NCI-H1105 treated with DMSO at 0.1 percent for 48 hours (cell line): Measurements from ENCODE around the gene EVX2.

Source experiments
- DNase-seq: peaks from one replicate; lab custom pipeline; 2025; lab: John Stamatoyannopoulos, UW

The EVX2 gene

GRCh38 chr2:176107731-176108181, 24.0 kb upstream of the EVX2 start:
- no peak for DNase-seq

- peak; percentile 89 for DNase-seq
Observed at GRCh38 chr2:176106581-176107539, 23.1 kb upstream of the EVX2 start, which contains the start of gene HOXD11. Gene HOXD11, plus strand, starts transcription at chr2:176107280. Its CDS starts 76 bp downstream, at chr2:176107356.

DNA sequence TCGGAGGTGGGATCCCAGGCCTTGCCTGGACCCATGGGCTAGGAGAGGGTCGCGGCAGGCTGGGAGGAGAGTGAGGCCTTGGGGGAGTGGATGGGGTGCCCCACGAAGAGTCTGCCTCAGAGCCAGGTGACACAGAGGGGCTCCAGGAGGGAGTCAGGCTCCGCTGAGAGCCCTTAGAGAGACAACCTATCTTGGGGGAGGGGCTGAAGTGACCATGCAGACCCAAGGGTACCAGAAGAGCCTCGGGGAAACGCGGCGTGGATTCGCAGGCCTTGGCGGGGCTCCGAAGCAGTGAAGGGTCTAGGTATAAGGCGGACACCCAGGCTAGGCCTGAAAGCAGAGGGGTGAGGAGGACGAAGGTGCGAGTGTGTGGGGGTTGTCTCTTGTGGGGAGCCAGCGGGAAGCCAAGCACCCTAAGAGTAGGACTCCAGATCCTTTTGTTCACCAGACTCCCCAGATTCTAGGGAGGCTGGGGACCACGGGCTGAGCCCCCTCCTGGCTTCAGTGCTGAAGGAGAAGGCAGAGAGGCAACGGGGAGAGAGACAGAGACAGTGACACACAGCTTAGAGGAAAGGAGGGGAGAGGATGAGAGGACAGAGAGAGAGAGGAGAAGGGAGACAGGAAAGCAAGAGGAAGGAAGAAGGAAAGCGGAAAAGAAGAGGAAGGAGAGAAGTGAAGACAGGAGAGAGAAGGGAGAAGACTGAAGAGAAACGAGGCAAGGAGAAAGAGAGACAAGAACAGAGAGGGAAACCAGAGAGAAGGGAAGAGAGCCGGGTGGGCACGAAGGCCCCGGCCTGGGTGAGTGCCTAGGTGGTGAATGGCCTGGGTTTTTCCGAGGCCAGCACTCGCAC, 22.2 kb upstream of the EVX2 start:
- no peak for DNase-seq

GRCh38 chr2:176105078-176105729, 21.4 kb upstream of the EVX2 start:
- no peak for DNase-seq

DNA sequence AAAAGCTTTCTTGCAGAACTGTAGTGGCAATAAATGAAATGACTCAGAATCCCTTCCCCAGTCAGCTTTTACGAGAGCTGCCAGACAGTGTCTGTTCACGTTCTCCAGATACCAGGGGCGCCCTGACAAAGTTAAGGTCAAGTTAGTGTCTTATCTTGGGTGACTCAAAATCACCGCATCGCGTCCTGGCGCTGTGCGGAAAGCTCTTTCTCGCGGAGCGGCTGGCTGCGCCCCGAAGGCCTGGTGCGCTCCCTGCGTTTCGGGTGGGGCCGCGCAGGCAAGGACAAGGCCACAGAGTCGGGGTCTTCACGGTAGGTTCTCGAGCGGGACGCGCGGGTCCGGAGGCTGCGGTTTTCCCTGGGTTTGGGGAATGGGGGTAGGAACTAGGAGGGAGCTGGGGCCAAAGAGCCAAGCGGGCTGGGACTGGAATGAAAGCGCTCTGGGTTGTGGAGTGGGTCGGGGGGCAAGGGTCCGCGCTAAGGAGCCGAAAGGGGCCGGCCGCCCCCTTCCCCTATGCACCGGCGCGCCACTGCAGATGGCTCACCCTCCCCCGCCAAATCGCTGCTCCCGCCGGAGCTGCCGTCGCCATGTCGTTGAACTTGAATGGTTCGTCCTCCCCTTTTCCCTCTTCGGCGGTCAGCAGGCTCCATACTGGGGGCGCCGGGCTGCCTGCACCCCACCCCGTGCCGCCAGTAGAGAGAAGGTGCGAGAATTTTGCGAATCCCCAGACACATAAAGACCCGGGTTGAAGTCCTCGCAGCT, 20.7 kb upstream of the EVX2 start:
- no peak for DNase-seq

DNA sequence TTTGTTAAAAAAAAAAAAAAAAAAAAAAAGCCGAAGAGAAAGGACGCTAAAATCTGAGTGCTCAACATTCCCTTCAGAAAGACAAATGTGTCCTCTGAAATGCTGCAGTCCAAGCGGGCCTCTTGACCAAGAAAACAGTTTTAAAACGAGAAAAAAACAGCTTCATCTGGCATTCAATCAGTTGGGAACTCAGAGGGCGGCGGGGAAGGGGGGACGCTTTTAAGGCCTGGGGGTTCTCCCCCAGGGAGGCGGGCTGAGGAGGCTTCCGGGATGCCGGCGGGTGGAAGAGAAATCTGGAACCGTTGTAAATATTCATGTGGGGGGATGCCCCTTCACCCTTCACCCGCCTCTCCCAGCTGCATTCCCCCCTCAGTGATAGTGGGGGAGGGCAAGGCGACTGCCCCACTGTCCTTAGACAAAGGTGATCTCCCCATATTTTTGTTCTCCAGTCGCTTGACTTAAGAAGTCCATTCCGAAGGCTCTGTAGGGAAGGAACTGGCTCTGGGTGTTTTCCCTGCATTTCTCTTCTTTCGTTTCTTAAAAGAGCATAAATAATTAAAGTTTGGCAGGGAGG, 20.1 kb upstream of the EVX2 start:
- DNase-seq = no peak

DNA sequence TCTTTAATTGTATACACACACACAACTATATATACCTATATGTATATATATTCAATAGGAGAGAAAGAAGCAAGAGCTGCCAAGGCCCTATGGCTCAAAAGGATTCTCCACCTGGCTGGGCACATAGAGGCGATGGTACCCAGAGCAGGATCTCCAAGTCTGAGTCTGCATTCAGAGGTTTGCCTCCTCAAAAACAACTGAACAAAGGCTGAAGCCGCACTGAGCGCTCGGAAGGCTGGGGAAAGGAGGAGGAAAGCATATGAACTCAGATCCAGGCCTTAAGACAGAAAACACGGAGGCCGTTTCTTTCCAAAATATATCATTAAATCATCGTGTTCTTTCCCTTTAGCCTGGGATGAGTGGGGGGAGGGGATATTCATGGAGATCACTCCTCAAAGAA, 19.4 kb upstream of the EVX2 start:
- DNase-seq = no peak

DNA sequence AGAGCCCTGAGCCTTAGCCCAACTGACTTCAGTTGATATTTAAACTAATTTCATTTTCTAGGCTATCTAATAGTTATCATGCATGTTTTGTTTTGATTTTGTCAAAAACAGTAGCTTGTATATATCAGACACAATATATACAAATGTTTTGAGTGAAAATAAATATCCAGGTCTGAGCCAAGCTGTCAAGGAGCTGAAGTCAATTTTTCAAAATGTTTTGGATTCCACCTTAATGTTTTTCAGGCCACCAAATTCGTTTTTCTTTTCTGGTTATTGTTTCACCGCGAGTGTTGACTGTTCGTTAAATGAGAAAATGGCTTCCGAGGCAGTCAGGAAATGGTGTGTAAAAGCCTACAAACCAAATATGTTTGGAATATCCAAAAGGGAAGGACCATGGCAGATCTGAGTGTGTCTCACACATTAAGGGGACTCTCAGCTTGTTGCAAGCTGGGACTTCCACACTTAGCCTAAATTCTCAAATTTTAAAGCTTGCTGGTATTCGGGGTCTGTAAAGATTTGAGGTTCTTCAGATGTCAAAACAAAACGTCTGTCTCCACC, 18.6 kb upstream of the EVX2 start:
- no peak for DNase-seq

DNA sequence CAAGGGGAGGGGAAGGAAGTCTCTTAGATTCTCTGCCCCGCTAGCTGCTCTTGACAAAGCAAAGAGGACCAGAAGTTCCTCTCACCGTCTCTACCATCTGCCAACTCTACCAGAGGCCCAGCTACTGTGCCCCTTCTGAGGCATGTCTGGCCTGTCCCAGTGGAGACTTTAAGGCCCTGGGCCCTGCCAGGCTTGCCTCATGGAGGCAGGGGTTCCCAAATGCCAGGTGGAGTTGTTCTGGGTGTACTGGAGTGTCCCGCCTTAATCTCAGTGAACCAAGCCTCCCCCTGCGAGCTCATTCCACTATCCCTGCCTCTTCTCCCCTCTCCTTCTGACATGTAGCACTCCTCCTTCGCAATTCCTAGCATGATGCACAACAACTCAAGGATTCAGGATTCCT, 18.1 kb upstream of the EVX2 start:
- no peak for DNase-seq

DNA sequence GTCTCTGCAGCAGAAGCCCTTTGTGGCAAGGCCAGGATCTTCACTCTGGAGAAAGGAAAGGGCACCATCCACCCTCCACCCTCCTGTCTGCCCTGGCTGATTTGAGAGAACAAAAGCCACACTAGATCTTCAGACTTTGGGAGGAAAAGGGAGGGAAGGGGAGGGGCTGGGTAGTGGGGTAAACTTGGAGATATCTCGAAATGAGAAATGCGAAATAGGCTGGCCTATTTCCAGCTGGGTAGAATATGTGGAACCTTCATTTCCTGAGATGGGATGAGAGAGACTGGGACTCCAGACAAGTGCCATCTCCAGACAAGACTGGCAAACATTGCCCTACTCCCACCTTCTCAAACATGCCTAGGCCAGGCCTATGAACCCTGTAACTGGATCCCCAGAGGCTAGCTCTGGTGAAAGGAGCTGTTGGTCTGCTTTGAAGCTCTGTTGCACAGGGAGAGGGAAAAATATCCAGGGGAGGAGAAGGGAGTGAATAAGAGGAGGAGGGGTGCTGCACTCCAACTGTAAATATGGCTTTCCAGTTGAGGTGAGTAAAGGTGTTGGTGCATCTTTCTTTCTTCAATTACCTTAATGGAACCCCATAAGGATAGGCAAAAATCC, 17.6 kb upstream of the EVX2 start:
- no peak for DNase-seq

DNA sequence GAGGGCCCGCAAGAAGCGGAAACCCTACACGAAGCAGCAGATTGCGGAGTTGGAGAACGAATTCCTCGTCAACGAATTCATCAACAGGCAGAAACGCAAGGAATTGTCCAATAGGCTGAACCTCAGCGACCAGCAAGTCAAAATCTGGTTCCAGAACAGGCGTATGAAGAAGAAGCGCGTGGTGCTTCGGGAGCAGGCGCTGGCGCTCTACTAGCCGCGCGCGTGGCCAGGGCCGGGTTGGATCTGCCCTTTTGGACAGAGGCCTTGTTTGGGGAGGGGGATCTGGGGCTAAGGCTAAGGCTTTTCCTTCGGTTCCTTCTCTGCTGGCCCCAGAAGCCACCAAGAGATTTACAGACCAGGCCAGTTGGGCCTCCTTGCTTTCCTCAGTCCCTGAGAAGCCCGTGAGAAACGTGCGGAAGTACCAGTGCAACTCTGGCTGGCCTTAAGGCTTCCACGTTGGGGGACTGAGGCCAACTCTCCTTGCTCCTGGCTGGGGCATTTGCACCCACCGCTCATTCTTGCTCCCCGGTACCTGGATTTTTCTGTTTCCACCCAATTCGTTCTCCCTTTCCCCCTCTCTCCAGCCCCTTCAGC, 16.9 kb upstream of the EVX2 start:
- no peak for DNase-seq

GRCh38 chr2:176099728-176100546, 16.2 kb upstream of the EVX2 start, which contains the start of gene HOXD12:
Gene HOXD12, plus strand, starts transcription at chr2:176099795. Its CDS starts 7 bp downstream, at chr2:176099802.
- no peak for DNase-seq

GRCh38 chr2:176099159-176099727, 15.5 kb upstream of the EVX2 start:
- no peak for DNase-seq

DNA sequence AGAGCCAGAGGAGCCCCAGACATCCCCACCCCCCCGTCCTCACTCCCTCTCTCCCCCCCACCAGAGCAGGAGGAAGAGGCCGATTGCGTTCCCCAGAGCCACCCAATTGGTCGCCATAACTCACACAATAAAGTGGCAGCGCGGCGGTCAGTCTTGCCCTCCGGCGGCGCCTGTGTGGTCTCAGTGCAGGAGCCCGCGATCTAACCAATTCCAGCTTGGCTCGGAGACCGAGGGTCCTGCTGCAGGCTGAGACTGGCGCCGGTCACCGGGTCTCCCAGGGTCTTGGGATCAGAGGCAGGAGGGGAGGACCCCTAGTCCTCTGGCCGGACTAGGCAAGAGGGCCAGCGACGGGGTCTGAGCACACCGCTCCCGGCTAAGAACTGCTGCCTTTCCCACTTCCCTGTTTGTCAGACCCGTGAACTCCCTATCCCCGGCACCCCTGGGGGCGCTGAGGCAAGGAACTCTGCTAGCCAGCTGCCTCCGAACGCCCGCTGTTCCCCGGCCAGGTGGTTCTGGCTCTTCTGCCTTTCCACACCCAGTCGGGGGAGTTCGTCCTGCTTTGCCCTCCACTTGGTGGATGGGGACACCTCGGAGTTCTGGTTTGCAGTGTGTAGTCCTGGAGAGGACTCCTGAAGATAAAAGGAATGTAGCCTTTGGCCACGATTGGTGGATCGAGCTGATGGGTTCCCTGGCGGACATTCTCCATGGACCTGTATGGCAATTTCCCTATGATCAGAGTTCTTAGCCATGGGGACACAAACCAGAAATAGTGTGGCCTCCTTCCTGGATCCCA, 14.8 kb upstream of the EVX2 start:
- no peak for DNase-seq

DNA sequence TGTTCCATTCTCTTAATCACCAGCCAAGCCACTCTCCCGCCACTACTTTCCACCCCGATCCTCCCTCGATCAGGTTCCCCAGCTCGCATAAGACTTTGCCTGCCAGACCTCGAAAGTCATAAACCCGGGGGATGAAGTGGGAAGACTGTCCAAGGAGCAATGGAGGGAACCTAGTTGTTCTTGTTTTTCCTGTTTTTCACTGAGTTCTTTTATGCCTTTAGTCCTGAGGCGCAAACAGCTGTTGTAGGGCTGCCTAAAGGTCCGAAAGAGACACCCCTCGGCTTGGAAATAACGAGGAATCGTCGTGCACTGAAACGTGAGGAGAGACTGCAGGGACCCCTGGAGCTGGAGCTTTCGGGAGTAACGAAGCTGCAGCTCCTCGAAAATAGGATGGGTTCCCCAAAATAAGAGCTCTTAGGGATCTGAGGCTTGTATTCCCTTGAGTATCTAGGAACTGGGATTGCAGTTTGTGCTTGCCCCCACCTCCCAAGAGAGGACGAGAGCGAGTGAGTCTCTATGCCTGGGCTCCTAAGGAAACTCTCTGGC, 14.1 kb upstream of the EVX2 start:
- DNase-seq = no peak

DNA sequence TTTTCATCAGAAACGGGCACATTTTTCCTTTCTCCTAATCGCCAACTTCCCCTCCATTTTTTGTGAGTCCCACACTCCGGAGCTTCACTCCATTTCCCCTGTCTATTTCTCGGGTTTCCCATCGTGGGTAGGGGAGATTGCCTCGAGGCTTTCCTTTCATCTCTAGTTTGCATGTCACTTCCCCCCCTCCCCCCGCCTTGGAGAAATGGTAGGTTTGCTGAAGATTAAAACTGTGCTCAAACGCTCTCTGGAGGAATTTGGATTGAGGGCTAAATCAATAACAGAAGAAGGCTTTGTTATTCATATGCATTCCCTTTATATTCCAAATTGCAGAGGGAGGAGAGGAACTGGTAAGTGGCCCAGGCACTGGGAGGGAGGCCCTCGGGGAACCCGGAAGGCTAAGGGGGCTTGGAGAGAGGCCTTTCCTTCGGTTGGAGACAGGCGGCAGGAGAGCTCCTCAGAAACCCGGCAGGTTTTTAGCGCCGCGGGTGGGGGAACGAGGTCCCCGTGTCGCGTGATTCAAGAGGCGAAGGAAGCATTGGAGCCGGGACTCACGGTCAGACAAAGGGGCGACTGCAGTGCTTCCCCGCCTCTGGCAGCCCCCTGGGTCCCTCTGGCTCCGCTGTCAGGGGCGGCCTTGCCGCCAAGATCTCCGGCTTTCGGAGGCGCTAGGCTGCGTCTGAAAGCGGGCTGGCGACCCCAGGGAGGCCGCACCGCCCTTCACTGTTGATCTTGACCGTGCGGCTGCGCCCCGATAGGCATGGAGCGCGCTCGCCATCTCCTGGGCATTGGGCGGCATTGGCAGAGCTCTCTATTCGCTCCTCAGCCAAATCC, 13.4 kb upstream of the EVX2 start:
- no peak for DNase-seq
